ENCODE measurements around the gene LIFR.

DNA sequence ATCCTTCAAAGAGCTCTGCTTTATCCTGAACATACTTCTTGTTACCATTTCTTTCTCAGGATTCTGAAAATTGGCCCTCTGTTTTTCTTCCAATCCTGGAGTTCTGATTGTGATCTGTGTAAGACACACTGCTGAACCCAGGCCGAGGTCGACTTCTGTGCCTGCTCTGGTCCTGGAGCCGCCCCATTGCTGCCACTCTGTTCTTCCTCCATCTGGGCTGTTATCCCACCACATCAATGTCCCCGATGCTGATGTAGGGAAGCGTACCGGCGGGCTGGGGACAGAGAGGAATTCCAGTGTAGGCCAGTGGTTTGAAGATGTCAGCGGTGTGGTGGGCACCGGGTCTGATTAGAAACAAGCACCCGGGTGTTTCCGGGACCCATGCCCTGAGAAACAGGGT lies 102.5 kb downstream of the LIFR start:
- TF ChIP-seq CTCF (IDR thresholded peaks at IDR 0.05) (no peak), POLR2A (IDR thresholded peaks at IDR 0.05) (no peak), EP300 (IDR thresholded peaks at IDR 0.05) (no peak), POLR2AphosphoS5 (IDR thresholded peaks at IDR 0.05) (no peak)
